ENCODE data around the gene OLR1.

DNA sequence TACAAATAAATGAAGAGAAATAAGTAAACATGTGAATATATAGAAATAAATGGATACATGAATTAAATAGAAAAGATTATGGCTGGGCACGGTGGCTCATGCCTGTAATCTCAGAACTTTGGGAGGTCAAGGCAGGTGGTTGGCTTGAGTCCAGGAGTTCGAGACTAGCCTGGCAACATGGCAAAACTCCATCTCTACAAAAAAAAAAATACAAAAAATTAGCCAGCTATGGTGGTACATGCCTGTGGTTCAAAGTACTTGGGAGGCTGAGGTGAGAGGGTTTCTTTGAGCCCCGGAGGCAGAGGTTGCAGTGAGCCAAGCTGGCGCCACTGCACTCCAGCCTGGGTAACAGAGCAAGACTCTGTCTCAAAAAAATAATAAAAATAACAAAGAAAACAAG, 36.8 kb downstream of the OLR1 start:
- TF ChIP-seq, protein P1, sequence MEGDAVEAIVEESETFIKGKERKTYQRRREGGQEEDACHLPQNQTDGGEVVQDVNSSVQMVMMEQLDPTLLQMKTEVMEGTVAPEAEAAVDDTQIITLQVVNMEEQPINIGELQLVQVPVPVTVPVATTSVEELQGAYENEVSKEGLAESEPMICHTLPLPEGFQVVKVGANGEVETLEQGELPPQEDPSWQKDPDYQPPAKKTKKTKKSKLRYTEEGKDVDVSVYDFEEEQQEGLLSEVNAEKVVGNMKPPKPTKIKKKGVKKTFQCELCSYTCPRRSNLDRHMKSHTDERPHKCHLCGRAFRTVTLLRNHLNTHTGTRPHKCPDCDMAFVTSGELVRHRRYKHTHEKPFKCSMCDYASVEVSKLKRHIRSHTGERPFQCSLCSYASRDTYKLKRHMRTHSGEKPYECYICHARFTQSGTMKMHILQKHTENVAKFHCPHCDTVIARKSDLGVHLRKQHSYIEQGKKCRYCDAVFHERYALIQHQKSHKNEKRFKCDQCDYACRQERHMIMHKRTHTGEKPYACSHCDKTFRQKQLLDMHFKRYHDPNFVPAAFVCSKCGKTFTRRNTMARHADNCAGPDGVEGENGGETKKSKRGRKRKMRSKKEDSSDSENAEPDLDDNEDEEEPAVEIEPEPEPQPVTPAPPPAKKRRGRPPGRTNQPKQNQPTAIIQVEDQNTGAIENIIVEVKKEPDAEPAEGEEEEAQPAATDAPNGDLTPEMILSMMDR (IDR thresholded peaks at IDR 0.05; ENCODE audit: poor library complexity, severe bottlenecking): no peak
- TF ChIP-seq RAD21 (conservative IDR thresholded peaks at IDR 0.05) (no peak), POLR2AphosphoS5 (IDR thresholded peaks at IDR 0.05) (no peak), EP300 (conservative IDR thresholded peaks at IDR 0.05; ENCODE audit: poor library complexity, severe bottlenecking) (no peak), EZH2 (IDR thresholded peaks at IDR 0.05; ENCODE audit: borderline replicate concordance, insufficient read depth, low read length, poor library complexity, severe bottlenecking) (no peak), TAF1 (IDR thresholded peaks at IDR 0.05; ENCODE audit: low read depth) (no peak), SMC3 (conservative IDR thresholded peaks at IDR 0.05; ENCODE audit: poor library complexity) (no peak), MXI1 (conservative IDR thresholded peaks at IDR 0.05; ENCODE audit: poor library complexity, severe bottlenecking) (no peak)
- TF ChIP-seq, protein P2, sequence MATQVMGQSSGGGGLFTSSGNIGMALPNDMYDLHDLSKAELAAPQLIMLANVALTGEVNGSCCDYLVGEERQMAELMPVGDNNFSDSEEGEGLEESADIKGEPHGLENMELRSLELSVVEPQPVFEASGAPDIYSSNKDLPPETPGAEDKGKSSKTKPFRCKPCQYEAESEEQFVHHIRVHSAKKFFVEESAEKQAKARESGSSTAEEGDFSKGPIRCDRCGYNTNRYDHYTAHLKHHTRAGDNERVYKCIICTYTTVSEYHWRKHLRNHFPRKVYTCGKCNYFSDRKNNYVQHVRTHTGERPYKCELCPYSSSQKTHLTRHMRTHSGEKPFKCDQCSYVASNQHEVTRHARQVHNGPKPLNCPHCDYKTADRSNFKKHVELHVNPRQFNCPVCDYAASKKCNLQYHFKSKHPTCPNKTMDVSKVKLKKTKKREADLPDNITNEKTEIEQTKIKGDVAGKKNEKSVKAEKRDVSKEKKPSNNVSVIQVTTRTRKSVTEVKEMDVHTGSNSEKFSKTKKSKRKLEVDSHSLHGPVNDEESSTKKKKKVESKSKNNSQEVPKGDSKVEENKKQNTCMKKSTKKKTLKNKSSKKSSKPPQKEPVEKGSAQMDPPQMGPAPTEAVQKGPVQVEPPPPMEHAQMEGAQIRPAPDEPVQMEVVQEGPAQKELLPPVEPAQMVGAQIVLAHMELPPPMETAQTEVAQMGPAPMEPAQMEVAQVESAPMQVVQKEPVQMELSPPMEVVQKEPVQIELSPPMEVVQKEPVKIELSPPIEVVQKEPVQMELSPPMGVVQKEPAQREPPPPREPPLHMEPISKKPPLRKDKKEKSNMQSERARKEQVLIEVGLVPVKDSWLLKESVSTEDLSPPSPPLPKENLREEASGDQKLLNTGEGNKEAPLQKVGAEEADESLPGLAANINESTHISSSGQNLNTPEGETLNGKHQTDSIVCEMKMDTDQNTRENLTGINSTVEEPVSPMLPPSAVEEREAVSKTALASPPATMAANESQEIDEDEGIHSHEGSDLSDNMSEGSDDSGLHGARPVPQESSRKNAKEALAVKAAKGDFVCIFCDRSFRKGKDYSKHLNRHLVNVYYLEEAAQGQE (IDR thresholded peaks at IDR 0.05; ENCODE audit: borderline replicate concordance): no peak
